GM12875 (cell line): ENCODE measurements around the gene NRIP3.

ENCODE experiments used
- H3K4me3 ChIP-seq: one replicate; pipeline ENCODE4 v1.5.1; 2011; ENCODE audit warnings: low read depth, low read length, control low read depth
- TF ChIP-seq, protein P1 (sequence below): IDR thresholded peaks from 2 replicates; pipeline ENCODE4 v1.5.1; 2011; ENCODE audit warnings: low read depth, mild to moderate bottlenecking, control low read depth, inconsistent platforms, low read length, moderate library complexity, borderline replicate concordance; ENCODE audit not compliant: insufficient read depth

The NRIP3 gene

DNA sequence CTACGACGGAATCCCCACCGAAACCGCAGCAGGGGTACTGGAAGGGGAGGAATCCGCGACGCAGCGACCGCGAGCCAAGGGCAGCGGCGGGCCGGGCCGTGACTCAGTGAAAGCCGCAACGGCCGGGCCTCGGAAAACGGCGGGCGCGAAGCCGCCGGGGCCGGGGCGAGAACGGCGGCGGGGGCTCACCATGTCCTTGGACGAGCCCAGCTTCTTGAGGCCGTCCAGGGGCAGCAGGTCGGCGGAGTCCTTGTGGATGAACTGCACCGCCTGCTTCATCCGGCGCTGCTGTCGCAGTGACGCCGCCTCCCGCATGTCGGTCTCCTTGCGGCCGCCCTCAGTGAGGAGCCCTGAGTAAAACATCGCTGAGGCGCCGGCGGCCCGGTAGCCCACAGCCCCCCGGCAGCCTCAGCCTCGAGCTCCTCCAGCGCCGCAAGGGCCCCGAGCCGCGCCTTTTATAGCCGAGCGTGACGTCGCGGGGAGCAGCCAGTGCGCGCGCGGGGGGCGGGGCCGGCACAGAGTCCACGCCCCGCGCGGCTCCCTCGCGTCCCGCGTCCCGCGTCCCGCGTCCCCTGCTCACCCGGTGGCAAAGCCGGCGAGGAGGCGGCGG lies at the start of gene NRIP3:
Gene NRIP3 (minus strand): TSS at position 429 of the 610 bp plus-strand sequence. CDS start 66 bp downstream, at position 363.
- peak within 1 kb of the TSS; percentile 38 for H3K4me3 ChIP-seq
- TF ChIP-seq, protein P1, sequence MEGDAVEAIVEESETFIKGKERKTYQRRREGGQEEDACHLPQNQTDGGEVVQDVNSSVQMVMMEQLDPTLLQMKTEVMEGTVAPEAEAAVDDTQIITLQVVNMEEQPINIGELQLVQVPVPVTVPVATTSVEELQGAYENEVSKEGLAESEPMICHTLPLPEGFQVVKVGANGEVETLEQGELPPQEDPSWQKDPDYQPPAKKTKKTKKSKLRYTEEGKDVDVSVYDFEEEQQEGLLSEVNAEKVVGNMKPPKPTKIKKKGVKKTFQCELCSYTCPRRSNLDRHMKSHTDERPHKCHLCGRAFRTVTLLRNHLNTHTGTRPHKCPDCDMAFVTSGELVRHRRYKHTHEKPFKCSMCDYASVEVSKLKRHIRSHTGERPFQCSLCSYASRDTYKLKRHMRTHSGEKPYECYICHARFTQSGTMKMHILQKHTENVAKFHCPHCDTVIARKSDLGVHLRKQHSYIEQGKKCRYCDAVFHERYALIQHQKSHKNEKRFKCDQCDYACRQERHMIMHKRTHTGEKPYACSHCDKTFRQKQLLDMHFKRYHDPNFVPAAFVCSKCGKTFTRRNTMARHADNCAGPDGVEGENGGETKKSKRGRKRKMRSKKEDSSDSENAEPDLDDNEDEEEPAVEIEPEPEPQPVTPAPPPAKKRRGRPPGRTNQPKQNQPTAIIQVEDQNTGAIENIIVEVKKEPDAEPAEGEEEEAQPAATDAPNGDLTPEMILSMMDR = no peak

GRCh38 chr11:9052316-9052715 lies 48.5 kb upstream of the NRIP3 start:
- TF ChIP-seq, protein P1 = no peak
- H3K4me3 ChIP-seq = no peak overlapping the region

GRCh38 chr11:9049959-9050358 lies 46.2 kb upstream of the NRIP3 start:
- no peak overlapping the region for H3K4me3 ChIP-seq
- TF ChIP-seq, protein P1 = no peak

GRCh38 chr11:9047964-9048523 lies 44.2 kb upstream of the NRIP3 start:
- no peak overlapping the region for H3K4me3 ChIP-seq

DNA sequence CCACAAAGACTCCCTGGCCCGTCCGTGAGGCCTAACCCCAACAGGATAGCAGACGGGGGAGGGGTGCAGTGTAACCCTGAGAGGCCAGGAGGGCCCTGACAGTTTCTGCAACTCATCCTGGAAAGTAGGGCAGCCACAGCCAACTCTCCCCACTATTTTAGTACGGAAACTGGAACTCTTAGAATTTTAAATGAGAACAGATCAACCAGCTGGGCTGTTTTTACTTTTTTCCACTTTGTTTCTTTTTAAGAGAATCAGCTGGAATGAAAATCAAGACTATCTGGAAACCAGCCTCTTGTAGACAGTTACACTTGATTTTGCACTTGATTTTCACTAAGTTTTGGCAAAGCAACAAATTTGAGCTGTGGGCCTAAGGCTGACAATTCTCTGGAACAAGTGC lies 42.7 kb upstream of the NRIP3 start:
- TF ChIP-seq, protein P1 = no peak

More at GRCh38 chr11:9047964-9048523, 44.2 kb upstream of the NRIP3 start:
- TF ChIP-seq, protein P1 = no peak

DNA sequence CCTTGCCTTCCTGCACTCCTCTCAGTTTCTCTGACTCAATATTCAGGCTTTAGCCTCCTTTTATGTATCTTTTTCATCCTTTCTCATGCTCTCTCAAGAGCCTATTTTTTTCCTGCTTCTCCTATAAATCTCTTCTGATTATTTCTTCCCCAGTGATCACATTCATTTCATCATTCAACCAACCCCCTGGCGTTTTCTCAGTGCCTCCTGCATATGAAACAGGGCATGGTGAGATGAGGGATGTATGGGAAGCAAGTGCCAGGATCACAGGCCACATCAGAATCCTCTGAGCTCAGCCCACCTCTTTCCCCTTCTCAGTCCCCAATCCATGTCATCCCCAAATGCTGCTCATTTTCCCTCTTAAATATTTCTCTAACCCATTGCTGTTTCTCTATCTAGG lies 38.7 kb upstream of the NRIP3 start:
- TF ChIP-seq, protein P1 = no peak
- H3K4me3 ChIP-seq = no peak overlapping the region

More for the DNA sequence above, 42.7 kb upstream of the NRIP3 start:
- no peak overlapping the region for H3K4me3 ChIP-seq

DNA sequence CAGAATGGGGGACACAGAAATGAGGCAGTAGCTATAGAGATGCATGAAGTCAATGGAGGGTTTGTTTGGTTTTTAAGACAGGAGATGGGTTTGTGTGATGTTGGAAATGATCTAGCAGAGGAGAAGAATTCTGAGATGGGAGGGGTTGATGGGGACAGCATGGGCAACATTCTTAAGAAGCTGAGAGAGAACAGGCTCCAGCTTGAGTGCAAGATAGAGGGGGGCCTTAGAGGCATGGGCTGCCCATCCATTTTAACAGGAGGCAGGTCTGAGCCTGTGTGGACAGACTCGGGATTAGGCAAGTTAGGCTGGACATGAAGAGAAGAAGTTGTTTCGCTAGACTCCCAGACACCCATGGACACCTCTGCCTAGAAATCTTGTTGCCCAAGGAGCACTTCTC lies 37.9 kb upstream of the NRIP3 start:
- H3K4me3 ChIP-seq = no peak overlapping the region
- TF ChIP-seq, protein P1 = no peak
